Measurements from ENCODE around the gene PPP1R3D. TPM values are rescaled to one million over a fixed set of nuclear protein-coding genes. Genes with fewer than 3 reads are reported as not detected.

Gene PPP1R3D
- total and polyA plus RNA-seq, 2 of the 13 experiments (the other 11 are each of a cell fraction or from before 2014, with no cell fraction given): 1.2 to 3.7 TPM

- TF ChIP-seq ZNF557 (CRISPR knock-in tag; IDR thresholded peaks at IDR 0.05) (no peak), ZBTB1 (CRISPR knock-in tag; IDR thresholded peaks at IDR 0.05; ENCODE audit: borderline replicate concordance) (no peak), ZNF160 (CRISPR knock-in tag; IDR thresholded peaks at IDR 0.05) (no peak), ZNF746 (CRISPR knock-in tag; IDR thresholded peaks at IDR 0.05) (no peak), E2F1 (CRISPR knock-in tag; IDR thresholded peaks at IDR 0.05) (0 out of 2 replicates have a peak, but pooled peaks have one; percentile 25), ZSCAN22 (CRISPR knock-in tag; IDR thresholded peaks at IDR 0.05) (no peak), KAT7 (CRISPR knock-in tag; IDR thresholded peaks at IDR 0.05; ENCODE audit: borderline replicate concordance) (peak; percentile 60; the same call in 1 of the 2 replicates), POGZ (CRISPR knock-in tag; IDR thresholded peaks at IDR 0.05) (peak; percentile 31; the same call in 1 of the 2 replicates), EZH2 (conservative IDR thresholded peaks at IDR 0.05; ENCODE audit: low read depth, low read length) (no peak), HOXA9 (CRISPR knock-in tag; IDR thresholded peaks at IDR 0.05; ENCODE audit: borderline replicate concordance) (no peak), ZNF260 (CRISPR knock-in tag; IDR thresholded peaks at IDR 0.05; ENCODE audit: borderline replicate concordance, low read depth) (no peak), ATF7-NPFF (CRISPR knock-in tag; IDR thresholded peaks at IDR 0.05; ENCODE audit: low read depth) (no peak), ERF (CRISPR knock-in tag; IDR thresholded peaks at IDR 0.05) (0 out of 2 replicates have a peak, but pooled peaks have one; percentile 25), PPARG (CRISPR knock-in tag; conservative IDR thresholded peaks at IDR 0.05) (0 out of 2 replicates have a peak, but pooled peaks have one; percentile 19), ZNF761 (CRISPR knock-in tag; conservative IDR thresholded peaks at IDR 0.05) (no peak), CENPX (CRISPR knock-in tag; IDR thresholded peaks at IDR 0.05) (no peak), ARNT (IDR thresholded peaks at IDR 0.05) (no peak), FOXK2 (IDR thresholded peaks at IDR 0.05) (no peak)
- TF ChIP-seq, protein P1, sequence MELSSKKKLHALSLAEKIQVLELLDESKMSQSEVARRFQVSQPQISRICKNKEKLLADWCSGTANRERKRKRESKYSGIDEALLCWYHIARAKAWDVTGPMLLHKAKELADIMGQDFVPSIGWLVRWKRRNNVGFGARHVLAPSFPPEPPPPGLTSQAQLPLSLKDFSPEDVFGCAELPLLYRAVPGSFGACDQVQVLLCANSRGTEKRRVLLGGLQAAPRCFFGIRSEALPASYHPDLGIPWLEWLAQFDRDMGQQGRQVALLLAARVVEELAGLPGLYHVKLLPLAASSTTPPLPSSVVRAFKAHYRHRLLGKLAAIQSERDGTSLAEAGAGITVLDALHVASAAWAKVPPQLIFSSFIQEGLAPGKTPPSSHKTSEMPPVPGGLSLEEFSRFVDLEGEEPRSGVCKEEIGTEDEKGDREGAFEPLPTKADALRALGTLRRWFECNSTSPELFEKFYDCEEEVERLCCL (CRISPR knock-in tag; IDR thresholded peaks at IDR 0.05; ENCODE audit: borderline replicate concordance): no peak
- TF ChIP-seq, protein P2, sequence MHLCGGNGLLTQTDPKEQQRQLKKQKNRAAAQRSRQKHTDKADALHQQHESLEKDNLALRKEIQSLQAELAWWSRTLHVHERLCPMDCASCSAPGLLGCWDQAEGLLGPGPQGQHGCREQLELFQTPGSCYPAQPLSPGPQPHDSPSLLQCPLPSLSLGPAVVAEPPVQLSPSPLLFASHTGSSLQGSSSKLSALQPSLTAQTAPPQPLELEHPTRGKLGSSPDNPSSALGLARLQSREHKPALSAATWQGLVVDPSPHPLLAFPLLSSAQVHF (CRISPR knock-in tag; IDR thresholded peaks at IDR 0.05): no peak
- TF ChIP-seq, protein P3, sequence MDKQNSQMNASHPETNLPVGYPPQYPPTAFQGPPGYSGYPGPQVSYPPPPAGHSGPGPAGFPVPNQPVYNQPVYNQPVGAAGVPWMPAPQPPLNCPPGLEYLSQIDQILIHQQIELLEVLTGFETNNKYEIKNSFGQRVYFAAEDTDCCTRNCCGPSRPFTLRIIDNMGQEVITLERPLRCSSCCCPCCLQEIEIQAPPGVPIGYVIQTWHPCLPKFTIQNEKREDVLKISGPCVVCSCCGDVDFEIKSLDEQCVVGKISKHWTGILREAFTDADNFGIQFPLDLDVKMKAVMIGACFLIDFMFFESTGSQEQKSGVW (CRISPR knock-in tag; IDR thresholded peaks at IDR 0.05; ENCODE audit: borderline replicate concordance): no peak
- TF ChIP-seq, protein P4, sequence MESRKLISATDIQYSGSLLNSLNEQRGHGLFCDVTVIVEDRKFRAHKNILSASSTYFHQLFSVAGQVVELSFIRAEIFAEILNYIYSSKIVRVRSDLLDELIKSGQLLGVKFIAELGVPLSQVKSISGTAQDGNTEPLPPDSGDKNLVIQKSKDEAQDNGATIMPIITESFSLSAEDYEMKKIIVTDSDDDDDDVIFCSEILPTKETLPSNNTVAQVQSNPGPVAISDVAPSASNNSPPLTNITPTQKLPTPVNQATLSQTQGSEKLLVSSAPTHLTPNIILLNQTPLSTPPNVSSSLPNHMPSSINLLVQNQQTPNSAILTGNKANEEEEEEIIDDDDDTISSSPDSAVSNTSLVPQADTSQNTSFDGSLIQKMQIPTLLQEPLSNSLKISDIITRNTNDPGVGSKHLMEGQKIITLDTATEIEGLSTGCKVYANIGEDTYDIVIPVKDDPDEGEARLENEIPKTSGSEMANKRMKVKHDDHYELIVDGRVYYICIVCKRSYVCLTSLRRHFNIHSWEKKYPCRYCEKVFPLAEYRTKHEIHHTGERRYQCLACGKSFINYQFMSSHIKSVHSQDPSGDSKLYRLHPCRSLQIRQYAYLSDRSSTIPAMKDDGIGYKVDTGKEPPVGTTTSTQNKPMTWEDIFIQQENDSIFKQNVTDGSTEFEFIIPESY (CRISPR knock-in tag; IDR thresholded peaks at IDR 0.05): peak; percentile 54
- TF ChIP-seq, protein P5, sequence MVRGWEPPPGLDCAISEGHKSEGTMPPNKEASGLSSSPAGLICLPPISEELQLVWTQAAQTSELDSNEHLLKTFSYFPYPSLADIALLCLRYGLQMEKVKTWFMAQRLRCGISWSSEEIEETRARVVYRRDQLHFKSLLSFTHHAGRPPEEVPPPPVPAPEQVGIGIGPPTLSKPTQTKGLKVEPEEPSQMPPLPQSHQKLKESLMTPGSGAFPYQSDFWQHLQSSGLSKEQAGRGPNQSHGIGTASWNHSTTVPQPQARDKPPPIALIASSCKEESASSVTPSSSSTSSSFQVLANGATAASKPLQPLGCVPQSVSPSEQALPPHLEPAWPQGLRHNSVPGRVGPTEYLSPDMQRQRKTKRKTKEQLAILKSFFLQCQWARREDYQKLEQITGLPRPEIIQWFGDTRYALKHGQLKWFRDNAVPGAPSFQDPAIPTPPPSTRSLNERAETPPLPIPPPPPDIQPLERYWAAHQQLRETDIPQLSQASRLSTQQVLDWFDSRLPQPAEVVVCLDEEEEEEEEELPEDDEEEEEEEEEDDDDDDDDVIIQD (CRISPR knock-in tag; IDR thresholded peaks at IDR 0.05; ENCODE audit: low read depth): no peak
Observed at GRCh38 chr20:59933849-59934585, 6.1 kb downstream of the PPP1R3D start (continued).

Measured in HepG2 (cell line).